Motor neuron (in vitro differentiated cells): Measurements from ENCODE around the gene MYBPH. TPM values are rescaled to one million over a fixed set of nuclear protein-coding genes. Genes with fewer than 3 reads are reported as not detected.

Experiments used
- ATAC-seq, 8 experiments: fragments of 200-7000 bp; cut with Tn5 transposase; replicated peaks in 6 of 8; 2 replicates each; pipeline ENCODE4 v1.8.0; 2021; ENCODE audit warnings: mild to moderate bottlenecking in 8 of 8, moderate library complexity in 8 of 8
- H3K27ac ChIP-seq, 2 donors: fragments of 250-450 bp; sonication (Bioruptor Pico); 2 replicates each; pipeline ENCODE4 v1.9.0; 2021; ENCODE audit warnings: antibody characterized with exemption in 2 of 2, mild to moderate bottlenecking in 2 of 2, moderate library complexity in 1 of 2
- H3K4me1 ChIP-seq, 2 donors: fragments of 250-450 bp; sonication (Bioruptor Pico); replicated peaks in 1 of 2; 2 replicates each; pipeline ENCODE4 v1.6.1; 2021; ENCODE audit warnings: antibody characterized with exemption in 2 of 2, mild to moderate bottlenecking in 2 of 2, moderate library complexity in 1 of 2
- H3K4me3 ChIP-seq, 5 donors: fragments of 250-450 bp; sonication (Bioruptor Pico); 2 replicates each; pipeline ENCODE4 v1.9.0; 2021; ENCODE audit warnings: antibody characterized with exemption in 5 of 5, mild to moderate bottlenecking in 5 of 5, moderate library complexity in 4 of 5
- WGBS, 10 experiments: fragments of 450-650 bp; shearing (Covaris generic); methylation state at CpG; one replicate each; pipeline ENCODE4 v1.0.0; 2022; 5-methylcytosine and 5-hydroxymethylcytosine counted together
- in situ Hi-C, 9 experiments: fragments of 400-800 bp; cut with MboI; loops; one replicate each; pipeline ENCODE4 v1.15.0; 2021; ENCODE audit warnings: low sequenced_read_pairs in 9 of 9, low pct_unique_long_range_greater_than_20kb in 2 of 9; ENCODE audit not compliant: unreplicated experiment in 9 of 9
- total RNA-seq, 8 experiments: library from RNA; unstranded; fragments of 300-600 nt; gene quantifications; 2 replicates each; pipeline versions ENCODE4 v1.2.3 to v1.2.4, GENCODE V29; 2022

Gene MYBPH
- total RNA-seq, 8 experiments from 2014 or later = 0.09 to 0.24 (median 0.15) TPM; not detected in 3

DNA sequence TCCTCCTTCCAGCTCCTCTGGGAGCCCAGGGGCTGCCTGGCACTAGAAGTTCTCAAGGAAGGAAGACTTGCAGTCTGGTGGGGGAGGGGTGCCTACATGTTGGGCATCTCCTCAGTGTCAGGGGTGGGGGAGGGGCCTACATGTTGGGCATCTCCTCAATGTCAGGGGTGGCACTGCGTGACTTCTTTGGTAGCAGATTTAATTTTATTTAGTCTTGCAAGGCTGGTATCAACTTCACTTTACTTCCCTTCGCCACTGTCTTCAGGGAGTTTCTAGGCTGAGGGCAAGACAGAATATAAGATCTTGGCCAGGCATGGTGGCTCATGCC is 29.6 kb downstream of the MYBPH start:
- ATAC-seq = no peak
- no peak overlapping the region for H3K27ac ChIP-seq
- H3K4me3 ChIP-seq = no peak overlapping the region
- peaks cover 40 to 42% of the 10 kb centered on the region in 2 donors for H3K4me1 ChIP-seq
- WGBS, 10 experiments = 86 to 100% (median 100%) methylated on average over 1 to 2 of the region's 2 CpGs; no CpG with 5 or more reads in 6 of the 10 experiments
- in situ Hi-C loops = no loop called here

GRCh38 chr1:203145321-203146041 is 30.1 kb downstream of the MYBPH start:
- no peak overlapping the region for H3K27ac ChIP-seq
- 68 to 96% (median 88%) methylated on average over 1 to 13 of the region's 13 CpGs; no CpG with 5 or more reads in 4 of the 10 experiments for WGBS, 10 experiments
- in situ Hi-C loops = no loop called here
- ATAC-seq = peak in 2 of 8 experiments; percentile 33 to 41
- H3K4me1 ChIP-seq = peaks cover 43 to 47% of the 10 kb centered on the region in 2 donors
- no peak overlapping the region for H3K4me3 ChIP-seq

DNA sequence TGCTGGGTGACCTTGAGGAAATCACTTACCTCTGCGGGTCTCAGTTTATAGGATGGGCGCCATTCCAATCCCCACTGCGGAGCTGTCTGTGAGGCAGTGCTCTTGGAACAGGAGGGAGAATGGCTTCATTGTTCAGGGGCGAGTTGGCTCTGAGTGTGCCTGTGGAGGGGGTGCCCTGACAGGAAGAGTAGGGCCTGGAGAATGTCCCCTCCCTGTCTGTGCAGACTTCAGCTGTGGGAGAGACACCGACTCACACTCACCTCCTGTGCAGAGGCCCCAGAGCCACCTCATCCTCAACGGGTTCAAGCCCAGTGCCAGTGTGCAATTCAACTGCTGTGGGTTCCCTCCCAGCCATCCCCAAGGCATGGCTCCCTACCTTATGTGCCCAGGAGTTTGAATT is 31.0 kb downstream of the MYBPH start:
- Histone ChIP-seq H3K27ac (no peak overlapping the region), H3K4me1 (peaks cover 46 to 51% of the 10 kb centered on the region in 2 donors), H3K4me3 (no peak overlapping the region)
- WGBS, 10 experiments = 50 to 89% (median 83%) methylated on average over 1 to 5 of the region's 6 CpGs; no CpG with 5 or more reads in 3 of the 10 experiments
- in situ Hi-C loops = no loop called here
- ATAC-seq = peak in 5 of 8 experiments; percentile 16 to 59 (median 26)

DNA sequence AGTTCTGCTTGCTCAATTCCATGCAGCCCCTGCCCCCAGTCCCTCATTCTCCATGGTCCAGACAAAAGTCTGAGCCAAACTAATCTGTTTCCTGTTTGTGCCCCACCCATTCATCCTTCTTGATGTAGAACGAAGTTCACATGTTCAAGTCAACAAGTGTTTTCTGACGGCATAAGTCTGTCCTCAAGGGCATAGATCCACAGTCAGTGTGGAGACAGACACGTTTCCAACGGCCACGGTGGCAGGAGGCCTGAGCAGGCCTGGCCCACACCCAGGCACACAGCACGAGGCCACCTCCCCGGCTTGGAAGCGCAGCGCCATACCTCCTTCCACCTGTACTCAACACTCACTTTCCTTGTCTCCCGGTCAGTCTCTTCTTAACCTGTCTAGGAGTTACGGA is 32.0 kb downstream of the MYBPH start:
- no peak for ATAC-seq
- no peak overlapping the region for H3K27ac ChIP-seq
- in situ Hi-C loops = no loop called here
- no peak overlapping the region for H3K4me3 ChIP-seq
- 60 to 100% (median 88%) methylated on average over 1 to 10 of the region's 11 CpGs; no CpG with 5 or more reads in 3 of the 10 experiments for WGBS, 10 experiments
- peaks cover 38 to 45% of the 10 kb centered on the region in 2 donors for H3K4me1 ChIP-seq

GRCh38 chr1:203142684-203143408 is 32.8 kb downstream of the MYBPH start:
- H3K4me3 ChIP-seq = no peak overlapping the region
- in situ Hi-C loops = no loop called here
- WGBS, 10 experiments = 40 to 100% (median 87%) methylated on average over 1 to 5 of the region's 5 CpGs; no CpG with 5 or more reads in 2 of the 10 experiments
- ATAC-seq = no peak
- H3K4me1 ChIP-seq = peaks cover 31 to 37% of the 10 kb centered on the region in 2 donors
- no peak overlapping the region for H3K27ac ChIP-seq

DNA sequence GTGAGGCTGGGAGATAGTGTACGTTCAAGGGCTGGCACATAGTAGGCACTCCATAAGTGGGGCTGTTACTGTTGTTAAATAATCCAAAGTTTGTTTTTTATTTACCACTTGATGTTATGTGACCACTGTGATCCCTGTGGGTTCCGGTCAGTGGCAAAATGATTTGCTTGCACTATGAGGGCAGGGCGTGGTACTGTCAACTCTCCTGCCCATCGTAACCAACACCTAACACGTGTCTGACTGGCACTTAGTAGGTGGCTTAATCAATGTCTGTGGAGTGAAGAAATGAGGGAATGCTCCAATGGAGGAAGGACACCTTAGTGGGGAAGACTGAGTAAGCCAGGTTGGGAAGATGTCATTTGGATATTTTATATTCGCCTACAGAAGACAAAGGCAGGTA is 33.5 kb downstream of the MYBPH start:
- in situ Hi-C loops = no loop called here
- Histone ChIP-seq H3K27ac (no peak overlapping the region), H3K4me3 (no peak overlapping the region), H3K4me1 (peaks cover 23 to 30% of the 10 kb centered on the region in 2 donors)
- 75 to 95% (median 87%) methylated on average over 1 to 6 of the region's 6 CpGs; no CpG with 5 or more reads in 2 of the 10 experiments for WGBS, 10 experiments
- no peak for ATAC-seq

DNA sequence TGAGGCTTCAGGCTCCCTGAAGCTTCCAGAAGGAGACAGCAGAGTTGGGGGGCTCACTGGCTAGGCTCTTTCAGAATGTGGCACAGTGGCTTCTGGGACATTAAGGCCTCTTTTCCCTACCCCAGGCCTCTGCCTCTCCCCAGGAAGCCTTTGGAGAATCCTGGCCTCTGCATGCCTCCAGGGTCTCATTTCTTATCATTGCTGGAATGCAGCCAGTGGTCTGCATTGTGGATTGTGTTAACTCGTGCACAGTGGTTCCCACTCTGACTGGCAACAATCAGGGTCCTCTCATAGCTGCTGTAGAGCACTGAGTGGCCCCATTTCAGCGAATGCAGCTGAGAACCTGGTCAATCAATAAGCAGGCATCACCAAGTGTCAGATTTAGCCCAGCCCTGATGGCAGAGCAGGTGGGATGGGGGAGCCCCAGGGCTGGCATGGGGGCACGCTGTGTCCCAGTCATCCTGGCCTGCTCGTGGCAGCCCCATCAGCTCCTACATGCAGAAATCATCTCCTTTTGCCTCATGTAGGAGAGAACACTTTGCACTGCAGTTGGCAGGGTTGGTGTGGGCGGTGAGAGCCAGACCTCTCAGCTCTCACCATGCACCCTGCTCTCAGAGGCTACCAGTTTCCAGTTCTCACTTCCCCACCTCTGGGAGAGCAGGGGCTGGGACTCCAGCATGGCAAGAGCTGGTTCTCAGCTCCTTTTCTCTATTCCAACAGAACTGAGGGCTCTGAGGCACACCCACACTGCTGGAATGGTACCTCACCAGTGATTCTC is 34.7 kb downstream of the MYBPH start:
- in situ Hi-C loops = no loop called here
- WGBS, 10 experiments = 36 to 100% (median 70%) methylated on average over 1 to 4 of the region's 5 CpGs; no CpG with 5 or more reads in 4 of the 10 experiments
- no peak overlapping the region for H3K4me3 ChIP-seq
- peaks cover 22 to 24% of the 10 kb centered on the region in 2 donors for H3K4me1 ChIP-seq
- peak overlapping the region; percentile 42 to 49 for H3K27ac ChIP-seq
- ATAC-seq = peak in 4 of 8 experiments; percentile 21 to 54 (median 36)

DNA sequence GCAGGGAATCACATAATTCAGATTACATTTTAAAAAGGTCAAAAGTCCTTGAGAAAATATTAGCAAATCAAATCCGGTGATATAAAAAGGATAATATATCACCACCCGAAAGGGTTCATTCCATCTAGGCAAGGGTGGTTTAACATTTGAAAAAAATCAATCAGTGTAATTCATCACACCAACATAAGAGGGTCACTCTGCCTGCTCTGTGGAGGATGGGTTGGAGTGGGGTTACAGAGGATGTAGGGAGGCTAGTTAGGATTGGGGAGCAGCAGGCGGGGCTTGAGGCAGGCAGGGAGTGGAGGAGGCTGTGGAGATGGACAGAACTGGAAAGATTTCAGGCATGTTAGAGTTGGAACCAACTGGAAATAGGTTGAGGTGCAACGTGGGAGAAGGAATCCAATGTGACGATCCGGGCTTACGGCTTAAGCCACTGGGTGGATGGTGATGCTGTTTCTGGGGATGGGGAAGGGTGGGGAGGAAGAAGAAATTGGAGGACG is 35.6 kb downstream of the MYBPH start:
- WGBS, 10 experiments = 58 to 97% (median 89%) methylated on average over 3 to 8 of the region's 8 CpGs; no CpG with 5 or more reads in 1 of the 10 experiments
- peaks cover 22 to 24% of the 10 kb centered on the region in 2 donors for H3K4me1 ChIP-seq
- in situ Hi-C loops = no loop called here
- no peak overlapping the region for H3K4me3 ChIP-seq
- peak in 4 of 8 experiments; percentile 38 to 70 (median 60) for ATAC-seq
- peak overlapping the region in 1 of 2 donors; percentile 42 for H3K27ac ChIP-seq

GRCh38 chr1:203138066-203138465 is 37.6 kb downstream of the MYBPH start:
- Histone ChIP-seq H3K27ac (no peak overlapping the region), H3K4me3 (no peak overlapping the region), H3K4me1 (peaks cover 17 to 24% of the 10 kb centered on the region in 2 donors)
- ATAC-seq = no peak
- in situ Hi-C loops = no loop called here
- 56 to 100% (median 93%) methylated on average over 1 to 3 of the region's 3 CpGs; no CpG with 5 or more reads in 1 of the 10 experiments for WGBS, 10 experiments

DNA sequence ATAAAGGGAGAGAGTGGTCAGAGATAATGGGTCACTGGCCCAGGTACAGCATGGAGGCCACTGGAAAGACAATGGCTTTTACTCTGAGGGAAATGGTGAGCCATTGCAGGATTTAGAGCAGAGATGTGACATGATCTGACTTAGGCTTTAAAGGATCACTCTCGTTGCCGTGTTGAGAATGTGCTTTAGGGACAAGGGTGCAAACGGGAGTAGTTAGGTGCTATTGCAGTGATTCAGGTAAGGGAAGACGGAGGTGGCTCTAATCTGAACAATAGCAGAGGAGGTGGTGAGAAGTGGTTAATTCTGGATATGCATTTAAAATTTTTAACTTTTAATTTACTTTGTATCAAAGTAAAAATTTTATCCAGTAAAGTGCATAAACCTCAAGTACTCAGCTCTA is 38.3 kb downstream of the MYBPH start:
- Histone ChIP-seq H3K4me1 (peaks cover 17 to 24% of the 10 kb centered on the region in 2 donors), H3K27ac (no peak overlapping the region), H3K4me3 (no peak overlapping the region)
- no peak for ATAC-seq
- WGBS, 10 experiments = 64 to 100% (median 86%) methylated on average over 1 to 4 of the region's 4 CpGs; no CpG with 5 or more reads in 2 of the 10 experiments
- in situ Hi-C loops = no loop called here

DNA sequence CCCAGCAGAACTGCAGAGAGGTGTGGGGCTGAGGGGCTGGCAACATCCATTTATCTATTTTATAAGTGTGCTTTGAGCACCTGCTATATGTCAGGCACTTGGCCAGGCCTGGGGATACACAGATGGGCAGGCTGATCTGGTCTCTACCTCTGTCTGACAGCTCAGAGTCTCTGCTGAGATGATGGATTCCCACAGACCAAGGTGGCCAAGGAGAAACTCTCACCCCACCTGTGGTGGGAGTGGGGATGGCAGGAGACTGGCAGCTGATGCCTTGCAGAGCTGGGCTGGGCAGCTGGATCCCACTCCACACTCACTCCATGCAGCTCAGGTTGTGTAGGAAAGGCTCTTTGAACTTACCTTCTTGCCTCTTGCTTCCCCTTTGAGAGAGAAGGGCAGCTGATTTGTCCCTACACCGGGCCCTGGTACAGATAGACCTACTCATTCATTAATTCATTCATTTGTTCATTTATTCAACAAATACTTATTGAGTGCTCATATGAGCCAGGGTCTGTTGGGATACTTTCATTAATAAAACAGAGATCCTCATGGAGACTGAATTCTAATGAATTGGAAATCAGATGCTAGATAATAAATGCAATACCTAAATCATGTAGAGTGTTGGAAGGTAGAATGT is 39.1 kb downstream of the MYBPH start:
- no peak overlapping the region for H3K4me3 ChIP-seq
- H3K4me1 ChIP-seq = peaks cover 17 to 22% of the 10 kb centered on the region in 2 donors
- H3K27ac ChIP-seq = no peak overlapping the region
- no peak for ATAC-seq
- 80 to 100% (median 100%) methylated on average over 1 of the region's 1 CpG; no CpG with 5 or more reads in 6 of the 10 experiments for WGBS, 10 experiments
- in situ Hi-C loops = no loop called here

DNA sequence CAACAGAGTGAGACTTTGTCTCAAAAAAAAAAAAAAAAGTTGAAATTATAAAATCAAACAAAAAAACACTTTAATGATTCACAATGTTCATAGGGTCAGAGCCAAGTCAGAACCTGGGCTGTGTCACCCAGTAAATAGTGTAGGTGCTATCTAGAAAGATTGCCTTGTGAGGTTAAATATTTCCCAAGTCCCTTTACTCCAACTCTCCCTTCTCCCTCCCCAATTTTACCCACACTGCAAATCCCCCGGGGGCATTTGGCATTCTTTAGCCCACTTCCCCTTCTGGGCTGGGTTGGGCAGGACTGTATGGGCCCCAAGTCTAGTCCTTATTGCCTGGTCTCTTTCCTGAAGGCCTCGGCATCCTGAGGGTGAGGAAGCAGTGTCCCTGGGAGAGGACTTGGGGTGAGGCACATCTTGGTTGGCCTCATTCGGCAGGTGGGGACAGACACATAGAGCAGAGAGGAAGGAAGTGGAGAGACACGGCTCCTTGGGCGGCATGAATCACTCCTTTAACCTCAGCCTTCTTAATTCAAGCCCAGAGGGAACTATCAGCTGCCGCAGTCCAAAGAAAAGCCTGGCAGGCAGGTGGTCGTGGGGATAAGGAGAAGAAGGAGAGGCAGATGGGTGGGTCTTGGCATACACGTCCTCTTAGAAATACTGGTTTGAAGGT is 39.9 kb downstream of the MYBPH start:
- in situ Hi-C loops = no loop called here
- no peak overlapping the region for H3K4me3 ChIP-seq
- WGBS, 10 experiments = 50 to 86% (median 63%) methylated on average over 1 to 6 of the region's 8 CpGs; no CpG with 5 or more reads in 3 of the 10 experiments
- no peak overlapping the region for H3K27ac ChIP-seq
- peak in 1 of 8 experiments; percentile 2 for ATAC-seq
- peaks cover 13 to 15% of the 10 kb centered on the region in 2 donors for H3K4me1 ChIP-seq
